GM12801 (cell line): ENCODE data around the gene TSSK6.

Experiments used
- TF ChIP-seq, protein P1 (sequence below): IDR thresholded peaks from one replicate; pipeline ENCODE4 v1.5.1; 2011; ENCODE audit warnings: control low read depth; ENCODE audit not compliant: insufficient read length; ENCODE audit errors: extremely low read depth

The TSSK6 gene

DNA sequence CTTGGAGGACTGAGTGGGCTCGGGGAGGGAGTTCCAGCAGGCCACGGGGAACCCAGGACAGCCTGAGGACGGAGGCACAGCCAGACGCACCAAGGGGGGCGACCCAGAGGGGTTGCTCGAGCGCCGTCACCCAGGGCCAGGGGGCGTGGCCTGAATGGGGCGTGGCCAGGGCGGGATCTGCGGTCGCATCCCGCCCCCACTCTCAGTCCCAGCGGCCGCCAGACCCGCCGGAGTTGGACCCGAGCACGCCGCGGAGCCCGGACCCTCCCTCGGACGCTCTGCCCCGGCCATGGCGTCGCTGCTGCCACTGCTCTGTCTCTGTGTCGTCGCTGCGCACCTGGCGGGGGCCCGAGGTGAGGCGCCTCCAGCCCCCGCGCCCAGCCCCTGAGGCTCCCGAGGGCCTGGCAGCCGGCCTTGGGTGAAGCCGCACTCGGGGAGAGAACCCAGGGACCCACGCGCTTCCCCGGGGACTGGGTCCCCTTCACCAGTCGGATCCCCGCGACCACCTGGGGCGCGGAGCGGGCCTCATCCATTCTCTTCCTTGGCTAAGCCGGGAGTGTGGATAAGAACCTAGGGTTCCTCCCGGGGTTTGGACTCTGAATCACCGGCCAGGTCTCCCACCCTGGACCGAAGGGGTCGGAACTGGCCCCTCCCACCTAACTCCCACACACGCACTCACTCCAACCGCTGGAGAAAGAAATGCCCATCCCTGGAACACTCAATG, 22.9 kb upstream of the TSSK6 start, which contains the start of gene CILP2:
Gene CILP2, plus strand, starts transcription at position 205 of the 724 bp plus-strand sequence. Its CDS starts 85 bp downstream, at position 290.
- TF ChIP-seq, protein P1, sequence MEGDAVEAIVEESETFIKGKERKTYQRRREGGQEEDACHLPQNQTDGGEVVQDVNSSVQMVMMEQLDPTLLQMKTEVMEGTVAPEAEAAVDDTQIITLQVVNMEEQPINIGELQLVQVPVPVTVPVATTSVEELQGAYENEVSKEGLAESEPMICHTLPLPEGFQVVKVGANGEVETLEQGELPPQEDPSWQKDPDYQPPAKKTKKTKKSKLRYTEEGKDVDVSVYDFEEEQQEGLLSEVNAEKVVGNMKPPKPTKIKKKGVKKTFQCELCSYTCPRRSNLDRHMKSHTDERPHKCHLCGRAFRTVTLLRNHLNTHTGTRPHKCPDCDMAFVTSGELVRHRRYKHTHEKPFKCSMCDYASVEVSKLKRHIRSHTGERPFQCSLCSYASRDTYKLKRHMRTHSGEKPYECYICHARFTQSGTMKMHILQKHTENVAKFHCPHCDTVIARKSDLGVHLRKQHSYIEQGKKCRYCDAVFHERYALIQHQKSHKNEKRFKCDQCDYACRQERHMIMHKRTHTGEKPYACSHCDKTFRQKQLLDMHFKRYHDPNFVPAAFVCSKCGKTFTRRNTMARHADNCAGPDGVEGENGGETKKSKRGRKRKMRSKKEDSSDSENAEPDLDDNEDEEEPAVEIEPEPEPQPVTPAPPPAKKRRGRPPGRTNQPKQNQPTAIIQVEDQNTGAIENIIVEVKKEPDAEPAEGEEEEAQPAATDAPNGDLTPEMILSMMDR, result no peak

DNA sequence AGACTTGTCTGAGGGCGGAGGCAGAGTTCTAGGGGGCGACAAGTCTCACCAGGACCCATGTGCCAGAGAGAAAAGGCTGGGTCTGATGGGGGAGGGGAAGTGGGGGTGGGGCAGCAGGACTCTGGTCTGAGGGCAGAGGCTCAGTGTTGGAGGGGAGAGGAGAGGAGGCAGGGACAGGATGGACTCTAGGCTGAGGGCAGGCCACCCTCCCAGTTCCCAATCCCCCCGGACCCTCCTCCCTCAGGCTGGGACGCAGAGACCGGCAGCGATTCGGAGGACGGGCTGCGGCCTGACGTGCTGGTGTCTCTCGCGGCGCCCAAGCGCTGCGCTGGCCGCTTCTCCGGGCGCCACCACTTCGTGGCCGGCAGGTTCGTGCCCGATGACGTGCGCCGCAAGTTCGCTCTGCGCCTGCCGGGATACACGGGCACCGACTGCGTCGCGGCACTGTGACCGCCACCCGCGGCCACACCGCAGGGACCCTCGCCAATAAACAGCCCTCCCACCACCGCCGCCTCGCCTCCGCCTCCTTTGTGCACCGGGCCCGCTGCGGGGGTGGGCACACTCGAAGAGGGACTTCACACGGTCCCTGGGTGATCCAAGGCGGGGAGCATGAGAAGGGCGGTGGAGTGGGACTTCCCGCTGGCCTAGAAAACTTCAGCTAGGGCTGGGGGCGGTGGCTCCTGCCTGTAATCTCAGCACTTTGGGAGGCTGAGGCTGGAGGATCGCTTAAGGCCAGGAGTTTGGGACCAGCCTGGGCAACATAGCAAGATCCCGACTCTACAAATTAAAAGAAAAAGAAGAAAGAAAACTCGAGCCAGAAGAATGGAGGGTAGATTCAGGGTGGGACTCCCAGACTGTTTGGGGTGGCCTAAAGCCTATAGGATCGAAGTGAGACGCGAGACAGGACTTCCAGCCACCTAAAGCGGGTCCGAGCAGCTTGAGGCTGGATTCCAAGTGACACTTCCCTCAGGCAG, 22.0 kb upstream of the TSSK6 start:
- TF ChIP-seq, protein P1, result no peak

DNA sequence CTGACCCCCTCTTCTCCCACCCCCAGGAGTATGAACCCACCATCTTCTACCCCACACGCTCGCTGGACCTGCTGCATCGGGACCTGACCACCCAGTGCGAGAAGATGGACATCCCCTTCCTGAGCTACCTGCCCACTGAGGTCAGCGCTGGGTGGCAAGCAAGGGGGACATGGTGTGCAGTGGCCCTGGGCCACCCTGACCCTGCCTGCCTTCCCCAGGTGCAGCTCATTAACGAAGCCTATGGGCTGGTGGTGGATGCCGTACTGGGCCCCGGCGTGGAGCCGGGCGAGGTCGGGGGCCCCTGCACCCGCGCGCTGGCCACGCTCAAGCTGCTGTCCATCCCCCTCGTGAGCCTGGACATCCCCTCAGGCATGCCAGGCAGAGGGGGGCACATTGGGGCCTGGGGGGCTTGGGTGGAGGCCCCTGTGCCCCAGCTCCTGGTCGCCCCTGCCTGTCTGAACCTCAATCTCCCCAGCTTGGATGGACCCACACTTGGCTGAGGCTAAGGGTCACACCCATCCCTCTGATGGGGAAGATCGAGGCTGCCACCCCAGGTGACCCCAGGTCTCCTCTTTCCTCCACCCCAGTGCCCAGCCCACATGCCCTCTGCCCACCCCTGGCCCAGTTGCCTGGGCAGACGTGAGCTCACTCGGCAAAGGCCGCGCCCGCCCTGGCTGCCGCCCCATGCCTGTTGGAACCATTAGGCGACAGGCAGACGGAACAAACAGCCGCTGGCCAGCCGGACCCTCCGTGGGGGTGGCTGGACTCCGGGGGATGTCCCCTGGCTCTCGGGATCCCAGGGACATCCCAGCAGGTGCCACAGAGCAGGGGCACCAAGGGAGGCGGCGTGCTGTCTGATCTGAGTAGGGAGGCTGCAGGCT, 20.2 kb upstream of the TSSK6 start:
- TF ChIP-seq, protein P1, result no peak

DNA sequence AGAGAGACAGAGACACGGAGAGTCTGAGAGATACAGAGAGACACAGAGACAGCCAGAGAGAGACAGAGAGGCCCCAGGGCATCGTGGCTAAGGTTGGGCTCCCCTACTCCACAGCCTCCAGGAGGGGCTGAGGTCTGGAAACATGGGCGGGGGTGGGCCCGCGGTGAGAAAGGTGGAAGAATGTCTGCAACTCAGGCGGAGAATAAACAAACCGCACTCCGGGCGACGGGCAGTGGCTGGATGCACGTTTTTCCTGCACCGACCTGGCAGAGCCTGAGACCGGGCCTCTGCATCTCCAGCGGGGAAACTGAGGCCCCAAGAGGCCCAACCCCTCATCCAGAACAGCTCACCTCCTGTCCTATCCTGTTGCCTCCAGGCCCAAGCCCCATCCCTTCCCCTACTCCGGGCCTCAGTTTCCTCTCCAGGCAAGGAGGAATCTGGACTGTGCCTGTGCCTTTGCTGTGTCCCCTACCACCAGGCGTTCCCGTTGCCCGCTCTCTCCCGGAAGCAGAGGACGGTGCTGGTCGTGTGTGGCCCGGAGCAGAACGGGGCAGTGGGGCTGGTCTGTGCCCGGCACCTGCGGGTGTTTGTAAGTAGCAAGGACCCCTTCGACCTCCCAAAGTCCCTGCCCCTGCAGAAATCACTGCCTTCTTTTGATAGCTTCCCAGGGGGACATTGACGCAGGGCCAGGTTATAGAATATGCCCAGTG, 19.4 kb upstream of the TSSK6 start:
- TF ChIP-seq, protein P1, result no peak

DNA sequence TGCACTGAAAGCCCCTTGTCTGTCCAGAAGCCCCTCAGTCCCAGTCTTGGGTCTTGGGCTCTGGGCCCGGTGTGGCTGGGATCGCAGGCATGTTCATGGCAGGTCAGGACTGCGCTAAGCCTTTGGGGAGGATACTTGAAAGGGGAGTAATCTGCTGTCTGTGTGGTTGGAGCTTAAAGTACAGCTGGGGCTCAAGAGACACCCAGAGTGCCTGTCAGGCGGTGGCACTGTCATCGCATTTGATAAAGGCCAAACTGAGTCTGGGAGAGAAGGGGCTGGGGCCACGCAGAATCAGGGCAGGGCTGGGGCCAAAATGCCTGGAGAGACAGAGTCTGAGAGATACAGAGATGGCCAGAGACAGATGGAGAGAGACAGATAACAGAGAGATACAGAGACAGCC, 18.5 kb upstream of the TSSK6 start:
- TF ChIP-seq, protein P1, result no peak

DNA sequence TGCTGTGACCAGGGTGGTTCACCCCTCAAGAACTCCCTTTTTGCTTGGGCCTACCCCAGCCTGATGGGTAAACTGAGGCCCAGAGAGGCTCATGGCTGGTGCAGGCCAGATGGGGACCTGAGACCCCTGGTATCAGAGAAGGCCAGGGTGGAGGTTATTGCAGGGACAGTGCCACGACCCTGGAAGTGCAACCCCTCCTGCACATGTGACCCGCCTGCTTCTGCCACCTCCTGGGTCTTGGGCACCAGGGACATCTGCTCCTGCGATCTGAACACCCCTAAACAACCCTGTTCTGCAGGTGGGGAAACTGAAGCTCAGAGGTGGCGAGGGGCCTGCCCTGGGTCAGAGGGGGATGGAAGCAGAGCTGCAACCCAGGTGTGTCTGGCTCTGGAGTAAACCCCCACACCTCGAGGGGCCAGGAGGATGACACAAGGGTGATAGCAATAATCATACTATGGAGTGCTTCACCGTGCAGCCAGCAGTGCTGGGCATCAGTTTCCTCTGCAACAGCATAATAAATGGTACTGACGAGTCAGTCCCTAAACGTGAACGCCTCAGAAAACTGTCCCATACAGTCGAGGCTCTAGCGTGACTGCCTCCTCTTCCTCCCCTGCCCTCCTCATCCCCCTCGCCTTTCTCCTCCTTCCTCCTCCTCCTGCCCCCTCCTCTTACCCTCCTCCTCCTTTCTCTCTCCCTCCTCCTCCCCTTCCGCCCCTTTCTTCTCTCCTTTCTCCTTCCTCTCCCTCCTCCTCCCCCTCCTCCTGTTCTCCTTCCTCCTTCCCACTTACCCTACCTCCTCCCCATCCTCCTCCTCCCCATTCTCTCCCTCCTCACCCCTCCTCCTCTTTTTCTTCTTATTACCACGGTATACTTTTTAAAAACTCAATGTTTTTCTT, 17.7 kb upstream of the TSSK6 start:
- TF ChIP-seq, protein P1, result no peak
